ENCODE measurements around the gene ELF3.

GRCh38 chr1:202014060-202014459, 3.7 kb downstream of the ELF3 start:
- TF ChIP-seq CTCF (IDR thresholded peaks at IDR 0.05; ENCODE audit: insufficient read depth, low read length), result no peak
- TF ChIP-seq SPI1 (IDR thresholded peaks at IDR 0.05; ENCODE audit: borderline replicate concordance, low read depth), result no peak
- no peak for TF ChIP-seq POLR2AphosphoS5 (IDR thresholded peaks at IDR 0.05; ENCODE audit: low read depth)

Measured in HL-60 (cell line).